Gastrocnemius medialis (tissue), 4 donors: ENCODE data around the gene PCDH9. TPM values are rescaled to one million over a fixed set of nuclear protein-coding genes. Genes with fewer than 3 reads are reported as not detected.

Experiments
- ATAC-seq, 2 donors: fragments of 150-250 bp; one replicate each; pipeline ENCODE4 v1.9.1; 2016
- DNase-seq, 2 donors: peaks; one replicate each; pipeline ENCODE4 v3.0.0-alpha.2; 2019
- H3K27ac ChIP-seq, 4 donors: fragments of 200-600 bp; sonication (generic); 1 replicate in 1 of 4; 2 replicates in 3 of 4; pipeline ENCODE4 v1.5.1; 2016 to 2018; ENCODE audit warnings: mild to moderate bottlenecking in 2 of 4, moderate library complexity in 1 of 4
- H3K27me3 ChIP-seq, 3 donors: fragments of 200-600 bp; sonication (generic) in 2 of 3; 1 replicate in 1 of 3; 2 replicates in 2 of 3; pipeline versions ENCODE4 v1.5.1 to v1.6.0; 2016 to 2019; ENCODE audit warnings: mild to moderate bottlenecking in 1 of 3, moderate library complexity in 1 of 3
- H3K36me3 ChIP-seq, 2 donors: fragments of 200-600 bp; sonication (generic) in 1 of 2; one replicate each; pipeline ENCODE4 v1.5.1; 2017 to 2018
- H3K4me1 ChIP-seq, 2 donors: fragments of 200-600 bp; sonication (generic) in 1 of 2; one replicate each; pipeline ENCODE4 v1.5.1; 2016 to 2017; ENCODE audit warnings: mild to moderate bottlenecking in 2 of 2
- H3K4me3 ChIP-seq, 4 donors: fragments of 200-600 bp; sonication (generic) in 3 of 4; 1 replicate in 1 of 4; 2 replicates in 3 of 4; pipeline ENCODE4 v1.5.1; 2016 to 2019; ENCODE audit warnings: mild to moderate bottlenecking in 2 of 4
- H3K9me3 ChIP-seq, 3 donors: fragments of 200-600 bp; sonication (generic) in 2 of 3; 1 replicate in 1 of 3; 2 replicates in 2 of 3; pipeline ENCODE4 v1.5.1; 2016 to 2019
- CTCF ChIP-seq, 5 experiments: fragments of 450-650 bp in 3 of 5; fragments of 200-600 bp in 2 of 5; sonication (generic) in 2 of 5; IDR thresholded peaks in 4 of 5; conservative IDR thresholded peaks in 1 of 5; 1 replicate in 4 of 5; 2 replicates in 1 of 5; pipeline ENCODE4 v1.5.1; 2016 to 2019; ENCODE audit warnings: antibody characterized with exemption in 5 of 5, mild to moderate bottlenecking in 3 of 5, moderate library complexity in 3 of 5
- POLR2A ChIP-seq, 2 donors: fragments of 450-650 bp; IDR thresholded peaks; one replicate each; pipeline ENCODE4 v1.6.1; 2017; ENCODE audit warnings: antibody characterized with exemption in 2 of 2, mild to moderate bottlenecking in 2 of 2, moderate library complexity in 2 of 2
- in situ Hi-C, 4 donors: fragments of 200-750 bp; cut with MboI; loops; one replicate each; pipeline versions ENCODE4 v1.15.0 to v1.8.0; 2017; ENCODE audit warnings: low sequenced_read_pairs in 4 of 4
- intact Hi-C: fragments of 100-400 bp; cut with DNase I; formaldehyde crosslinking; loops from one replicate; pipeline ENCODE4 v1.15.1; 2023; ENCODE audit warnings: low total_unique reads
- total RNA-seq, 4 donors: library from RNA; depleted of rRNA; stranded (reverse); fragments of >200 nt; gene quantifications; one replicate each; pipeline versions ENCODE4 v1.1.0 to v1.2.3, GENCODE V29; 2016

The PCDH9 gene
- total RNA-seq, 4 donors from 2014 or later: 1.4 to 2.1 (median 1.9) TPM

- intact Hi-C loops (no loop called here), in situ Hi-C loops (no loop called here)
- DNase-seq (no peak), ATAC-seq (no peak)
- TF ChIP-seq POLR2A (IDR thresholded peaks at IDR 0.05): no peak
- TF ChIP-seq CTCF (IDR thresholded peaks at IDR 0.05 in 4 of 5, conservative IDR thresholded peaks at IDR 0.05 in 1 of 5): no peak
- no peaks in the 10 kb centered on the region for H3K9me3 ChIP-seq
- no peak overlapping the region for H3K27ac ChIP-seq
- no peak overlapping the region for H3K4me3 ChIP-seq
- H3K36me3 ChIP-seq: no peaks in the 10 kb centered on the region
- H3K27me3 ChIP-seq: no peaks in the 10 kb centered on the region
- peaks cover 9 to 14% of the 10 kb centered on the region in 2 donors for H3K4me1 ChIP-seq
Observed at GRCh38 chr13:67225252-67226159, 4.6 kb downstream of the PCDH9 start.

- Histone ChIP-seq H3K27ac (no peak overlapping the region), H3K36me3 (no peaks in the 10 kb centered on the region), H3K9me3 (no peaks in the 10 kb centered on the region), H3K4me1 (peaks cover 2 to 12% of the 10 kb centered on the region in 2 donors), H3K4me3 (peak overlapping the region; percentile 5 to 48 (median 26)), H3K27me3 (no peaks in the 10 kb centered on the region)
- ATAC-seq (peak; percentile 80 to 86), DNase-seq (peak; percentile 35 to 57)
- TF ChIP-seq CTCF (IDR thresholded peaks at IDR 0.05 in 4 of 5, conservative IDR thresholded peaks at IDR 0.05 in 1 of 5): peak; percentile 16 to 67 (median 44)
- TF ChIP-seq POLR2A (IDR thresholded peaks at IDR 0.05): no peak
- in situ Hi-C loops: no loop called here
- intact Hi-C loops: no loop called here
Observed at GRCh38 chr13:67224148-67224846, 5.8 kb downstream of the PCDH9 start.

GRCh38 chr13:67223742-67224141 is 6.4 kb downstream of the PCDH9 start:
- H3K4me1 ChIP-seq: peaks cover 0 to 10% of the 10 kb centered on the region in 2 donors
- ATAC-seq: no peak
- in situ Hi-C loops (no loop called here), intact Hi-C loops (no loop called here)
- H3K36me3 ChIP-seq: no peaks in the 10 kb centered on the region
- no peaks in the 10 kb centered on the region for H3K27me3 ChIP-seq
- TF ChIP-seq POLR2A (IDR thresholded peaks at IDR 0.05): no peak
- no peak for TF ChIP-seq CTCF (IDR thresholded peaks at IDR 0.05 in 4 of 5, conservative IDR thresholded peaks at IDR 0.05 in 1 of 5)
- no peak overlapping the region for H3K27ac ChIP-seq
- no peaks in the 10 kb centered on the region for H3K9me3 ChIP-seq
- no peak for DNase-seq
- peak overlapping the region; percentile 5 to 48 (median 26) for H3K4me3 ChIP-seq

- ATAC-seq (no peak), DNase-seq (no peak)
- intact Hi-C loops: no loop called here
- in situ Hi-C loops: no loop called here
- Histone ChIP-seq H3K27me3 (no peaks in the 10 kb centered on the region), H3K36me3 (no peaks in the 10 kb centered on the region), H3K27ac (no peak overlapping the region), H3K4me3 (no peak overlapping the region), H3K9me3 (no peaks in the 10 kb centered on the region), H3K4me1 (peaks cover 0 to 10% of the 10 kb centered on the region in 2 donors)
- TF ChIP-seq POLR2A (IDR thresholded peaks at IDR 0.05): no peak
- no peak for TF ChIP-seq CTCF (IDR thresholded peaks at IDR 0.05 in 4 of 5, conservative IDR thresholded peaks at IDR 0.05 in 1 of 5)
Observed at GRCh38 chr13:67223024-67223423, 7.1 kb downstream of the PCDH9 start.
